ENCODE results near the gene SNAP25.

Gene SNAP25

DNA sequence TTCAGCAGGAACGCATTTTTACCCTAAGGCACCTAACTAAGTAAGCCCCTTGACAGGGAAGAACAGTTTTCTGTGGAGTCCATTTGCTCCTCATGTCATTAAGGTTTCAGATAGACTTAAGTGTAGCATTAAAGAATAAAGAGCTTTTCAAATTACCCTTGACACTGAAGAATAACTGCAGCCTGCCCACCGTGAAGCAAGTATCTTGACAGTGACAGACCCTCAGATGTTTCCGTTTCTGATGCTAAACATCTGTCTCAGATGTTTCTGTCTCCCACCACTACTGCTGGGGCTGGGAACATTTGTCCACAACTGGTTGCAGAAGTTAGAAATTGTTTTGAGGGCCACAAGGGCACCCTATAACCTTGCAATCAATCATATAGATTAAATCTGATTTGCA is 50.0 kb downstream of the SNAP25 start:
- DNase-seq: no peak

DNA sequence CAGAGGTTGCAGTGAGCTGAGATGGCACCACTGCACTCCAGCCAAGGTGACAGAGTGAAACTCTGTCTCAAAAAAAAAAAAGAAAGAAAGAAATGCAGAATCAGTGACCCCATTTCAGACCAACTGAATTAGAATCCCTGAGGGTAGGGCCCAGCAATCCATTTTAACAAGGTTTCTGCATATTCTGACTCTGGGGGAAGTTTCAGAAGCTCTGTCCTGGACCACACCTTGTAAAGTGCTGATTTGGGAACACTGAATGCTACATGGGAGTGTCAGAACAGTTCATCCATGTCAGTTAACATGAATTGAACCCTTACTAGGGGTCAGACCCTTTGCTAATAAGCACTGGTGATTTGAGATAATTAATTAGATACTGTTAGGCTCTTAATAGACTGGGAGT is 52.0 kb downstream of the SNAP25 start:
- DNase-seq: no peak

DNA sequence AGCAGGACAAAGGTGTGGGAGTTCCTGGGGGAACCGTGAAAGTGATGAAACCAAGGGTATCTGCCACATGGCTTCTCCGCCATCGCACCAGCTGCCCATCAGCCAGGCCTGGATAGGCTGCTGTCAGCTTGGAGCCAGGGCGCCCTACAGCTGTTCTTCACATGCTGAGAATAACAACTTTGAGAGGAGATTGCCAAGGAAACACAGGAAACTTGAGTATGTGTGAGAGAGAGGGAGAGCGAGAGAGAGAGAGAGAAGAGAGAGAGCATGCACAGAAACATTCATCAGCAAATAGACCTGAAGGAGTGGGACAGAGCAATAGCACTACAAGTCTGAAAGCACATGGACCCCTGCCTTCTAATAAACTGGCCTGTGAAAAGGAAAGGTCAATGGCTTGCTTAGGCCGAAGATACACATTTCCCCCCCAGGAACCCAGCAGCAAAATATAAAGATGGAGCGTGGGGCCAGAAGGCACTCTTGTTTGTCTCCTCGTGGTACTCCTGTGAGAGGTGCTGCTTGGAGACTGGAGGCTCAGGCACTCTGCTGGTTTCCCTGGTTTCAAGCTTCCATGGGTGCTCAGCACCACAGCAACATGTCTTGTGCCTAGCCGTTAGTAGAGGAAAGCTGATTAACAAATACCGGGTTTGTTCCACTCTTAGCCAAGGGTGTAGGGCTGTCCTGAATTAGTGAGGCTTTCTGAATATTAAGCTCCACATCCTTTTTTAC is 53.0 kb downstream of the SNAP25 start:
- DNase-seq: no peak

DNA sequence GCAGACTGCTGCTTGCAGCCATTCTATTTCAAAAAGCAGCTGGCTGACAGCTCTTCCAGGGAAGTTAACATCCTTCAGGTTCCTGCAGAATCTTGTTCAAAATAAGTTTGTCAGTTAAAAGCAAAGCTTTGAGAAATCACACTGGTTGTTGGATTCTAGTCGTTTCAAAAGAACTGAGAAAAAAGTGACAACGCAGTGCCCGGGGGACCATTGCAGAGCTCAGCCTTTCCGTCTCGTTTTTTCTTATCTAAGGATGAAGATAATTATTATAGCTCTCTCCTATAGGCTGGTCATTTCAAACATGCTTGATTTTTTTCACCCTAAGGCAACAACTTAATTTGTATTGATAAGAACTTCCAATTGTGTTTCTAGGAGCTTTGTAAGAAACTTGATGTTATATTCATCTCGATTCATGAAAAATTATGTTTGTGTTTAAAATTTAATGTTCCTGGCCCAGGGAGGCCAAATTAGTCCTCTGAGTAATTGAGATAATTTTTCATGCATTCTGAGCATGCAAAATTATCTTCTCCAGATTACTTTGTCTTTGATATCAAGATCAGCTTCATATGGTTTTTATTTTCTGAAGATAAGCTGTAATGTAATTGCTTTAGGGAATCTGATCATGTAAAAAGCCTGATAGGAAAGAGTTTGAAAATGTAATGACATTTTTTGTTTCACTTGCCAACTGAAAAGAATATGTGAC is 58.4 kb downstream of the SNAP25 start:
- DNase-seq: no peak

DNA sequence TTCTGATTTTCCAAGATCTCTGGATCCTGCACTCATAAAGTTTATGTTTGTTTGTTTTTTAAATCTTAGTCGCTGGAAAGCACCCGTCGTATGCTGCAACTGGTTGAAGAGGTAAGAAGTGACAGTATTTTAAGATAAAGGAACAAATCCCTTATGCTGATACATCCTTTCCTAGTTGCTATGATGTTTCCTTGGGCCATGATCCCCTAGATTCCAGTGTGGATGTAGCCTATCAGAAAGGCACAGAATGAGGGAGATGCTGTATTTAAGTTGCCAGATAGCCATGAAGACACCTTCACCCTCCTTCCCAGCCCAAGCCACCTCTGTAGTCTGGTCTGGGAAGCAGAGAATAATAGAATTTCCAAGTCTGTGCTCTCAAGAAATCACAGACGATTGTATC is 59.0 kb downstream of the SNAP25 start:
- no peak for DNase-seq

DNA sequence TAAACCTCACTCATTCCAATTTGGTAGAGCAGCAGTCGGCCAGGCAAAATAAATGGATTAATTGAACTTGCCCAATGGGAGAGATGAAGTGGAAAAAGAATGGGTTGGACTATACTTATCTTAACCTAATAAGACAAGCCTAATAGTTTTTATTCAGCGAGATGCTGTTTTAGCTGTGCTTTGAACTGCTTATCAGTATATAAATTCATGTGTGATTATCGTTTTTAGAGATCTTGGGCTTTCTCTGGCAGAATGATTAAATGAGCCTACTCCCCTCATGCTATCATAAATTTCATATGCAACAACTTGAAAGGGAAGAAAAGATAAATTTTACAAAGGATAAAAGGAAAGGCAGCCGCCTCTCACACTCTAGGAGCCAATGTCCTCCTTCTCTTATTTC is 59.8 kb downstream of the SNAP25 start:
- DNase-seq: no peak

DNA sequence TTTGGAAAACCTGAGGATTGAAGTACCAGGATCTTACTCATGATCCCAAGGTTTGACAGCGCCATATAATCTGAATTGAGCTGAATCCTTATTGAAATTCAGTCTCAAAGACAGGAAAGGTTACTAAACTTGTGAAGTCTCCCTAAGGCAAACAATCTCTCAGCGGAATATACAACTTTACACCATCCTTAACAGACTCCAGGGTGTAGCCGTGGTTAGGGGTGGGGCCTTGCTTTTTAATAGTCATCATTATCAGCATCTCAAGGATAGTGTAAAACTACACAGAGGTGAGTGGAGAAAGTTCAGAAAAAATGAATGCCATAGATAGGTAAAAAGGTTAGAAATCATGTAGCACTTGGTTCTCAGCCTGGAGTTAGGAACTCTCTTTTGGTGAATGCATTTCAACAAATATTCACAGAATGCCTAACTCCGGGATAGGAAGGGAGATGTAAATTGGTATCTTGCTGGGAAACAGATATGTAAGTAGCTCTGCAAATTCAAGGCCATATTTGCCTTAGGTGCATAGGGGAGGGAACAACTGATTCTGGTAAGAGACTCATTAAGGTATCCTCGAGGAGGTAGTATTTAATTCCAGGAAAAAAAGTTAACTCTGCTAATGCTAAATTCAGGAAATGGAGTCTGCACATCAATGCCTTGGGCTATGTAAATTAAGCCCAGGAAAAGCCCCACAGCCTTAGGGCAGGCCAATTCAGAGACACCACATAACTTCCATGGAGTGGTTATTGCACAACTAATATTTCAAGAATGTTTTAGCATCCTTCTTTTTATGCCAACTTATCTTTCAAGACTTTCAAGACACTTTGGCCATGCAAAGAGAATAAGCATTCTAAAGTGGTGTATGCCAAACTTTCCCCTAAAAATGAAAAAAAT is 61.6 kb downstream of the SNAP25 start:
- DNase-seq: no peak

DNA sequence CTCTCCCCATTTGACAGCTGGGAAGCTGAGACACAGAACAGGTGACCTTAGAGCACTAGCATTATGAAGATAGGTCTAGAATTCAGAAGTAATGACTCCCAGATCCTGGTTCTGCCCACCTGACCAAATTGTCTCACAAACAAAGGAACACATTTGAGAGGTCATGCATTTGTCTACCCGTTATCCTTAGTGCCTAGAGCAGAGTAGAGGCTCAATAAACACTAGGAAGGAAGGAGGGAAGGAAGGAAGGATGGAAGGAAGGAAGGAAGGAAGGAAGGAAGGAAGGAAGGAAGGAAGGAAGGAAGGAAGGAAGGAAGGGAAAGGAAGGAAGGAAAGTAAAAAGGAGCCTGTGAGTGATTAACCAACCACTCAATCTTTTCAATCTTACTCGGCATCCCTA is 63.3 kb downstream of the SNAP25 start:
- no peak for DNase-seq

DNA sequence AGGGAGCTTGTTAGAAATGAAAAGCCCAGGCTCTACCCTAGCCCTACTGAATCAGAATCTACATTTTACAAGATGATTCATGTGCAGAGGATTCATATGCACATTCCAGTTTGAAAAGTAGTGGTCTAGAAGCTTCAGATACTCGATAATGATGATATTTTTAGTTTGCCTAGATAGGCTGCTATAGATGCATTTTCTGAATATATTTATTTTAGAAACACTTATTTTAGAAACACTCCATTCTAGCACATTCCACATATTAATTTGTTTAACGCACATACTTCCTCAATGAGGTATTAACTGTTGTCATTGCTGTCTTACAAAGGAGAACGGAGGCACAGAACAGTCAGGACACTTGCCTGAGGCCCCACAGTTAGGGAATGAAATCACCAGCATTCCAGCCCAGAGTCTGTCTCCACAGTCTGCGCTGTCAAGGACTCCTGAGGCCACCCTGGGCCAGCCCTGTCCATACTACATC is 64.4 kb downstream of the SNAP25 start:
- DNase-seq: no peak

DNA sequence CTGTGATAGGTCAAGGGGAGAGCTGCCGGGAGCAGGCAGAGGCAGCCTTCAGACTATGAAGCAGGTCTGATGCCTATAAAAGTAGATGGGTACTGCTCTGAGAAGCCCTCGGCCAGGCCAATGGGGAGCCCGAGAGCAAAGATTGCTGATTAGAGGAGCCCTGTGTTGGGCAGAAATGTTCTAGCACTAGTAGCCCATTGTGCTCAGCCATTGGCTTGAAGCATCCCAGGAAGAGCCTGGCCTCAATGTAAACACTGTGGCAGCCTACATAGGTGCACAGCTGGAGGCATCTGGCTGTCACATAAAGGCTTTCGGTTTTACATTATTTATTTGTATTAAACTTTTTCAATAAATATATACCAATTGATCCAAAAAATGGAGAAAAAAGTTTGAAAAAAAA is 67.7 kb downstream of the SNAP25 start:
- DNase-seq: no peak

DNA sequence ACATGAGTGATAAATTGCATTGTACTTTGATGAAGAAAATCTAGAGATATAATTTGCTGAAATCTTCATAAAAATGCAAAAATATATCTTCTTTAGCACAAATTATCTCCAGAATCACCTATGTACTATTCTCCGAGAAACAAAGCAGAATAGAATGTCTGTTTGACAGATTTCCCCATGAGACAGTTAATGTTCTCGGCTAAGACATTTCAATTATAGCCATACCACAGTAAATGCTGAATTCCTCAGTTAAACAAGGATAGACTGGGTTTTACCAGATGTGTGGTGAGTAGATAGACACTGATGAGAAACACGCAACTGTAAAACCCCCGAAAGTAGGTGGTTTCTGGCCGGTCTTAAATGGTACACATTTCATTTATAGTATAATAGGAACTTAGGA is 69.8 kb downstream of the SNAP25 start:
- DNase-seq: no peak

DNA sequence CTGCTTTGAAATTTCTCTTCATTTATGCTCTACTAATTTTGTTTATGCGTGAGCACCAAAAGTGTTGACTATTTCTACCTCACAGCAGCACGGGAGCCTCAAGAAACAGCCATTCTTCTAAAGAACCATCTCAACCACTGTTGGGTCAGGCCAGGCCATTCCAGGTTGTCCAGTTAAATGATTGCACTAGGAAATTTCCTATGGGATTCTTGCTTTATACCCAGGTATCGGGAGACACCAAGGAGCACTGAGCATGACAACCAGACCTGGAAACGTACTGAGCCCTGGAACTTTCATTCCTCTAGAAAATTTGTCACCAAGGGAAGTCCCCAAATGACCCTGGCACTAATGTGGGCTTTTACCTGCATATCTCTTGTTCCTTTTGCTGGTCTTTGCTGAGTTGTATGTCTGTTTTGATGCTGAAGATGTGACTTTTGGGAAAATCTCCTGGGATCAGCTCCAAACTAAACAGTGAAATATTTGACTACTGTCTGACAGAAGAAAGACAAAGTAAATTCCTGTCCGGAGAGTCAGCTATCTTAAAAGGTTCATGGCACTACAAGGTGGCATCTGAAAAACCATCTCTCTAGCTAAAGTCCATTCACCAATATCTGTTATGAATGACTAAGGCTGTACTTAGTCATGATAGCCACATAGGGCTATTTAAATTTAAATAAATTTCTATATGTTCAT is 70.5 kb downstream of the SNAP25 start:
- DNase-seq: no peak

DNA sequence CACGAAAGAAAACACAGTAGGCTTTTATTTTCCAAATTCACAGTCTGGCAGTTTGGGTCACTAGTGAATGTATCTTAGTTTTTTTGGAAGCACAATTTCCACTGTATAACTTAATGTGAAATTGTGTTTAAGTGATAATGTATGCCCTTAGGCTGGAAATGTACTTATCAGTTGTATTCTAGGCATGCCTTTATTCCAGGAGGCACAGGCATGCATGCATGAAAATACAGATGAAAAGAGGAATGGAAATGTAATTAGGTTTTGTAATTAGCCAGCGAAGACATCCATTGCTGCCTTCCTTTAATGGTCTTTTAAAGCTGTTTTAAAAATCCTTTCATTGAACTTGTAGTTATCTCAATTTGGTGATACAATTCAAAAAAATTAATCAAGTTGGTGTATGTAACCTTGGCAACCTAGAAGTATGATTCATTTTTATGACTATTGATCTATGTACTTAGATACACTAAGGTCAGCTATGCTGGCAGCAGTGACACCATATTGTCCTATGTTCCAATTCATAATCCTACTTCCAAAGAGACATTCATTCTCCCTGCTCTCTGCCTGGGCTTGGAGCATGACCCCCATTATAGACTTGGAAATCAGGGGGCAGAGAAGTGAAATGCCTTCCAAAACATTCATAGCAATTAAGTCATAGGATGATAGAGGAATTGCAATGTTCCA is 73.1 kb downstream of the SNAP25 start:
- no peak for DNase-seq

DNA sequence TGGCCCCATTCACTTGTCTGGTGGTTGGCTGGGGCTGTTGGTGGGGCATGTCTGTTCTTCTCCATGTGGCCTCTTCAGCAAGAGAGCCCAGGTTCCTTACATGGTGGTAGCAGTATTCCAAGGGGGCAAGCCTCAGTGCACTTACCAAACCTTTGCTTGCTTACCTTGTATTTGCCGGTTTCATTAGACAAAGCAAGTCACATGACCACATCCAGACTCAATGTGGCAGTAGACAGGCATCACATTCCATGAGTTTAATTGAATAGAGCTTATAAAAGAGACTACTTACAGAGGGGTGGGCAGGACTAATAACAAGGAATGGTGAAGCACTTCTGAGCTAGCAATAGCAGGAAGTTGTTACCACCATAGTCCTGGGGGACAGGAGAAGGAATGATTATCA is 78.6 kb downstream of the SNAP25 start:
- DNase-seq: no peak

DNA sequence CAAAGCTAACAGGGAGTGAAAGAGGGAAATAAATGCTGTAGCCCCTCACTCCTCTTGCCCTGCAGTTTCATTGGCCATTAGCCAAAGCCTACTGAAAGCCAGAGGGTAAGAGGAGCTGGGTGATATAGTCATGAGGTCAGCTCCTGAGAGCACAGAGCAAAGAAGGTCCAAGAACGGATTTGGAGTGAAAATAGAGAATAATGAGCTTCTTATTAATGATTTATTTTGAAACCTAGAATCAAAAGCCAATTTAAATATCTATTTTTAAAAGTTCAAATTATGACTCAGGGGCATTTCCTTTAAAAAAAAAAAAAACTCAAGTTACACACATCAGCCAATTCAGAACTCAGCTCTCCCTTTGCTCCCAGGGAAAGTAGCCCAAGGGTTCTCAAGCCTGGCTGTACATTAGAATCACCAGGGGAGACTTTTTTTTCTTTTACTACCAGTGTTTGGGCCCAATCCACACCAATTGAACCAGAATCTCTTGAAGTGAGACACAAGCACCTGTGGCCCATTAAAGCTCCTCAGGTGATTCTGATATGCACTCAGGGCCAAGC is 79.1 kb downstream of the SNAP25 start:
- no peak for DNase-seq

DNA sequence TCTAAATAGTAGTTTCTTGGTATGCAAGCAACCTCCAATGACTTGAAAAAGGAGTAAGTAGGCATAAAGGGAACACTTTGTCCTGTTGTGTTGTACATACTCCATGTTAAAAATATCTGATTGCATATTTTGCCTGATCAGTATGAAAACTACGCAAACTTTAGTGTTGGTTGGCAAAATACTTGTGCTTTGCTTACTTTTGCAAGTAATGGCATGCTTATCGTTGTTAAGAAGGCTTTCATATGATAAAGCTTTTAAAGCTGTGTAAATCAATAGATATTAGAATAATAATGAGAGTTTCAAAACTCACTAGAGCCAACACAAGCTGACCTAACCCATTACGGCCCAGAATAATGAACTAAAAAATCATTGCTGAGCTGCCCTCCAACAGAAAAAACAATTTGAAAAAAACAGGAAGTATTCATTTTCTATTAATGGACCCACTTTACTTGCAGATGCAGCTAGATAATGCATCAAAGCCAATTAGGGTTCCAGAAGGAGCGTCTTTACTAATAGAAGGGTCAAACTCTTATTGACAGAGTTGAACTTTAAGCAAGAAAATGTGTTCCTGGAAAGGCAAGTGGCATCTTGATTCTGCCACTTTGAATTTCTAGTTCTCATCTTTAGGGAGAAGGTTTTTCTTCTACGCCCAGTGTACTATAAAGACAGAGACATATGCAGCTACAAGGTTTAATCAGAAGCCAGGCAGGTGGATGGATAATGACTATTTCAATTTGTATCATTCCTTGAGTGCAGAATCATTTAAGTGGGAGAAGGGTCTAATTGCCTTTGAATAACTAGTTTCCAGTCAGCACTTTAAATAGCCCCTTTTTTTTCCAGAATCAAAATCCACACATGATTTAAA is 82.2 kb downstream of the SNAP25 start:
- no peak for DNase-seq

DNA sequence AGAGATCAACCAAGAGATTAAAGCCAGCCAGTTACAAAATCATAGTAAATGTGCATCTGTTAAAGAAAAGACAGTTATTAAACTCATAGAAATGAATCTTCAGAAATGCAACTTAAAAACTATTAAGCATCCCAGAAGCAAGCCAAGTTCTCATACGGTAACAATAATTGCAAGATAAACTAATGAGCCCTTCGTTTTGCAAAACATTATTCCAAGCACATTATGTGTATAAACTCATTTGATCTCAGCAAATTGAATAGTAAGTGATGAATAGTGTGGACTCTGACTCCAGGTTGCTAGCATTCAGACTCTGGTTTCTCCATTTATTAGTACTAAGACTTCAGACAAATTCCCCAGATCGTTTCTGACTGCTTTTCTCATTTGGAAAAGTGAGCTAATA is 85.2 kb downstream of the SNAP25 start:
- no peak for DNase-seq

DNA sequence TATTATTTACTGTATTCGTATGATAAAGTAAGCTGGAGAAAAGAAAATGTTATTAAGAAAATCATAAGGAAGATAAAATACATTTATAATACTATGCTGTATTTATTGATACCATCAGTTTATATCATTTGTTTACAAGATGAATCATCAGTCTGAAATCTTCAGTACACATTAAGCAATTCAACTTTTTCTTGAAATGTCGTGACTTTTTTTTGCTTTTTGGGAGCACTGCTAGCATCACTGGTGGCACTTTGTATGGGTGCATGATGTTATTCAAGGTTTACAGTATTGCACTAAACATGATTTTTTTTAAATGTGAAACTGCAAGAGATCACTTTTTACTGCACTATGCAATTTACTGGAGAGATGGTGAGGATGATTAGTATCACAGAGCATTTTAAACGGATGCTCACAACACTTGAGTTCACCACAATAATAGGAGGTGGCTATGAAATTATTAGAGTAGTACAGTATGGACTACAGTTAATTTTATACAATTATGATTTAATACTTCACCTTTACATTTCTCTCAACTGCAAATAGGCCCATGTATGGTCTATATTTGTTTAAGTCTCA is 85.9 kb downstream of the SNAP25 start:
- DNase-seq: no peak

DNA sequence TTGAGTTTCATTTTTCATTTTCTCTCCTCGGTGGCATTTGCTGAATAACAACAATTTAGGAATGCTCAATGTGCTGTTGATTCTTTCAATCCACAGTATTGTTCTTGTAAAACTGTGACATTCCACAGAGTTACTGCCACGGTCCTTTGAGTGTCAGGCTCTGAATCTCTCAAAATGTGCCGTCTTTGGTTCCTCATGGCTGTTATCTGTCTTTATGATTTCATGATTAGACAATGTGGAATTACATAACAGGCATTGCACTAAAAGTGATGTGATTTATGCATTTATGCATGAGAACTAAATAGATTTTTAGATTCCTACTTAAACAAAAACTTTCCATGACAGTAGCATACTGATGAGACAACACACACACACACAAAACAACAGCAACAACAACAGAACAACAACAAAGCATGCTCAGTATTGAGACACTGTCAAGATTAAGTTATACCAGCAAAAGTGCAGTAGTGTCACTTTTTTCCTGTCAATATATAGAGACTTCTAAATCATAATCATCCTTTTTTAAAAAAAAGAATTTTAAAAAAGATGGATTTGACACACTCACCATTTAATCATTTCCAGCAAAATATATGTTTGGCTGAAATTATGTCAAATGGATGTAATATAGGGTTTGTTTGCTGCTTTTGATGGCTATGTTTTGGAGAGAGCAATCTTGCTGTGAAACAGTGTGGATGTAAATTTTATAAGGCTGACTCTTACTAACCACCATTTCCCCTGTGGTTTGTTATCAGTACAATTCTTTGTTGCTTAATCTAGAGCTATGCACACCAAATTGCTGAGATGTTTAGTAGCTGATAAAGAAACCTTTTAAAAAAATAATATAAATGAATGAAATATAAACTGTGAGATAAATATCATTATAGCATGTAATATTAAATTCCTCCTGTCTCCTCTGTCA is 88.1 kb downstream of the SNAP25 start:
- DNase-seq: no peak

DNA sequence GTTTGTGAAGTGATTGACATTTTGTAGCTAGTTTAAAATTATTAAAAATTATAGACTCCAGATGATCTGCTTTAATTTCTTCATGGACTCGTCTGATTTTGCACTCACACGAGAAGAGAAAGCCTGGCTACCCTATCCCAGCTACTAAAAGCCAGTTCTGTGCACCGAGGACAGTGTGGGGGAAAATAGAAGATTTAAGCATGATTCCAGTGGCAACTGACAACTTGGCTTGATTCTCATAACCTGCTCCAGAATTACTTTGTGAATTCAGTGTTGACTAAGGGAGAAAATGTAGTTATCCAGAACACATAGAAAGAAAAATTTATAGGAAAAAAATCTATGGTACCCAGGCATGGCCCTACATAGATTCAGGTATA is 88.7 kb downstream of the SNAP25 start:
- no peak for DNase-seq

Measured in stimulated activated CD4-positive, alpha-beta T cell treated with anti-CD3 and anti-CD28 coated beads, Interleukin-2, amount 100 ng/mL, for 24 hours (primary cell).